GM12873 (cell line): ENCODE results near the gene HINT1.

Source experiments
- CTCF ChIP-seq: IDR thresholded peaks from 2 replicates; pipeline ENCODE4 v1.5.1; 2012; ENCODE audit warnings: low read depth, mild to moderate bottlenecking, moderate library complexity, low read length, control low read depth; ENCODE audit not compliant: insufficient read depth; ENCODE audit errors: missing control alignments

The HINT1 gene

GRCh38 chr5:131165119-131165727 lies at the start of gene HINT1:
TSS of gene HINT1 (minus strand) at chr5:131165256. CDS start at chr5:131165205, 51 bp downstream.
- peak; percentile 0 for TF ChIP-seq CTCF

- TF ChIP-seq CTCF, result no peak
Observed at GRCh38 chr5:131214609-131215227, 49.7 kb upstream of the HINT1 start.

- no peak for TF ChIP-seq CTCF
Observed at GRCh38 chr5:131212471-131213021, 47.5 kb upstream of the HINT1 start.

GRCh38 chr5:131211669-131212068 lies 46.6 kb upstream of the HINT1 start:
- TF ChIP-seq CTCF, result no peak

- no peak for TF ChIP-seq CTCF
Observed at GRCh38 chr5:131210151-131210510, 45.1 kb upstream of the HINT1 start.

GRCh38 chr5:131209506-131210150 lies 44.6 kb upstream of the HINT1 start:
- no peak for TF ChIP-seq CTCF

GRCh38 chr5:131209175-131209505 lies 44.1 kb upstream of the HINT1 start:
- TF ChIP-seq CTCF, result no peak
